Astrocyte (in vitro differentiated cells and primary cell): ENCODE data around the gene CETN1. TPM values are rescaled to one million over a fixed set of nuclear protein-coding genes. Genes with fewer than 3 reads are reported as not detected.

Source experiments
- DNase-seq: peaks from one replicate; pipeline ENCODE4 v3.0.0-alpha.2; 2010; ENCODE audit warnings: low read depth
- FAIRE-seq: peaks from 2 replicates; lab custom pipeline; 2011; peaks lifted over from hg19 to GRCh38; lab: Jason Lieb, UNC
- H2AFZ ChIP-seq: 2 replicates; pipeline ENCODE4 v1.6.0; 2012; ENCODE audit warnings: low read depth, low read length, inconsistent platforms
- H3K27ac ChIP-seq: 2 replicates; pipeline ENCODE4 v1.5.1; 2011; ENCODE audit warnings: low read depth, low read length, inconsistent platforms
- H3K27me3 ChIP-seq: 2 replicates; pipeline ENCODE4 v1.6.0; 2011; ENCODE audit warnings: low read length, inconsistent platforms; ENCODE audit not compliant: insufficient read depth
- H3K36me3 ChIP-seq: 2 replicates; pipeline ENCODE4 v1.5.1; 2011; ENCODE audit warnings: low read length, inconsistent platforms; ENCODE audit not compliant: insufficient read depth
- H3K4me1 ChIP-seq: 2 replicates; pipeline ENCODE4 v1.5.1; 2011; ENCODE audit warnings: low read length, inconsistent platforms; ENCODE audit not compliant: insufficient read depth
- H3K4me2 ChIP-seq: 2 replicates; pipeline ENCODE4 v1.6.0; 2012; ENCODE audit warnings: low read length, inconsistent platforms
- H3K4me3 ChIP-seq: 2 replicates; pipeline ENCODE4 v1.5.1; 2011; ENCODE audit warnings: low read depth, mild to moderate bottlenecking, low read length, inconsistent platforms; ENCODE audit not compliant: insufficient read depth
- H3K79me2 ChIP-seq: 2 replicates; pipeline ENCODE4 v1.6.0; 2012; ENCODE audit warnings: mild to moderate bottlenecking, low read length, inconsistent platforms; ENCODE audit not compliant: insufficient read depth
- H3K9ac ChIP-seq: 2 replicates; pipeline ENCODE4 v1.6.0; 2012; ENCODE audit warnings: mild to moderate bottlenecking, low read length, inconsistent platforms
- H3K9me3 ChIP-seq: 2 replicates; pipeline ENCODE4 v1.5.1; 2012; ENCODE audit warnings: low read depth, mild to moderate bottlenecking, low read length, inconsistent platforms; ENCODE audit not compliant: insufficient read depth
- H4K20me1 ChIP-seq: 2 replicates; pipeline ENCODE4 v1.6.0; 2012; ENCODE audit warnings: low read length, inconsistent platforms; ENCODE audit not compliant: insufficient read depth
- H3K27ac Mint-ChIP-seq: one replicate; pipeline ENCODE4 v1.8.0; 2021; ENCODE audit warnings: mild to moderate bottlenecking, mixed read lengths; ENCODE audit not compliant: unreplicated experiment
- H3K27me3 Mint-ChIP-seq: one replicate; pipeline ENCODE4 v1.8.0; 2021; ENCODE audit warnings: low read depth, mixed read lengths; ENCODE audit not compliant: unreplicated experiment
- H3K36me3 Mint-ChIP-seq: one replicate; pipeline ENCODE4 v1.8.0; 2021; ENCODE audit warnings: low read depth, mixed read lengths; ENCODE audit not compliant: unreplicated experiment
- H3K4me1 Mint-ChIP-seq: one replicate; pipeline ENCODE4 v1.8.0; 2021; ENCODE audit warnings: low read depth, mixed read lengths; ENCODE audit not compliant: unreplicated experiment
- H3K4me3 Mint-ChIP-seq: one replicate; pipeline ENCODE4 v1.8.0; 2021; ENCODE audit warnings: mild to moderate bottlenecking, moderate library complexity, mixed read lengths; ENCODE audit not compliant: unreplicated experiment
- H3K9me3 Mint-ChIP-seq: one replicate; pipeline ENCODE4 v1.8.0; 2021; ENCODE audit warnings: mild to moderate bottlenecking, mixed read lengths; ENCODE audit not compliant: unreplicated experiment
- EZH2 ChIP-seq: IDR thresholded peaks from 2 replicates; pipeline ENCODE4 v1.6.1; 2012; ENCODE audit warnings: mild to moderate bottlenecking, low read length, inconsistent platforms; ENCODE audit not compliant: insufficient read depth
- total RNA-seq: library from RNA; stranded (reverse); gene quantifications from 2 replicates; pipeline ENCODE4 v1.2.1, GENCODE V29; 2021
- TF ChIP-seq, protein P1 (sequence below): IDR thresholded peaks from 2 replicates; pipeline ENCODE4 v1.5.1; 2011; ENCODE audit warnings: low read depth, mild to moderate bottlenecking, inconsistent platforms, low read length, moderate library complexity; ENCODE audit not compliant: insufficient read depth

CETN1 gene
- total RNA-seq, 1 donor from 2014 or later: not detected

DNA sequence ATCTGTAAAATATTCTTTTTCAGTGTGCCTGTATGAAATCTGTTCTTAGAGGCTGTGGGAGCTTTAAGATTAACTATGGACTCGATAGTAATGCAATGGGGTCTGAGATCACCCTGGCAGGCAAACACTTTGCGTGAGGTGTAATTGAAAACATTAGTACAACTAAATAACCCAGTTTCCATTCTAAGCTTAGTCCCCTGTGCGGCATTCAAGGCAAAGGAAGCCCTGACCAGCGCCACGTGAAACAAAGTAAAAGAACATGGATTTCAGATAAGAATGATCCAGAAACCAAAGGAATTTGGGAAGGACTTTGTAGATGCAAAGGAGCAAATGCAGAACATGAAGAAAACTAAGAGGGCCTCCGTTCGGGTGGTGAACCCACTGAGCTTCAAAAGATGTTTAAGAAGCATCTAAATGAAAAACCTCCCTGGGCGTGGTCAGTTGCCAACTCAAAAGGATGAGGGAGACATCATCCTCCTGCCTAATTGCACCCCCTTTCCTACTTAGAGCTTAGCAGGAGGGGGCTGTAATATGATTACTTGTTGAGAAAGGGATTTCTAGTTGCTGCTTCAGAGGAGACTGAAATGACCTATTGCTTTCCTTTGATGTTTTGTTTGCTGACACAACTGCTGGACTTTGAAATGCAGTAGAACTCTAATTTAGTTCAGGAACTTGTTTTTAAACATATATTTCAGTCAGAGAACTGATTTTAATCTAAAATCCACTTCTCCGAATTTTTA lies 7.9 kb upstream of the CETN1 start:
- Mint-ChIP-seq H3K4me1 (peaks cover 3% of the 10 kb centered on the region), H3K36me3 (no peaks in the 10 kb centered on the region), H3K4me3 (no peak overlapping the region), H3K27ac (no peak overlapping the region), H3K9me3 (no peaks in the 10 kb centered on the region), H3K27me3 (peaks cover 13% of the 10 kb centered on the region)
- Histone ChIP-seq H2AFZ (no peak overlapping the region), H3K27ac (no peak overlapping the region), H3K9ac (no peak overlapping the region), H3K4me3 (no peak overlapping the region), H3K9me3 (no peaks in the 10 kb centered on the region), H4K20me1 (no peaks in the 10 kb centered on the region), H3K4me1 (no peaks in the 10 kb centered on the region), H3K36me3 (no peaks in the 10 kb centered on the region), H3K79me2 (no peaks in the 10 kb centered on the region), H3K4me2 (no peak overlapping the region), H3K27me3 (peaks cover 9% of the 10 kb centered on the region)
- TF ChIP-seq EZH2: no peak
- TF ChIP-seq, protein P1, sequence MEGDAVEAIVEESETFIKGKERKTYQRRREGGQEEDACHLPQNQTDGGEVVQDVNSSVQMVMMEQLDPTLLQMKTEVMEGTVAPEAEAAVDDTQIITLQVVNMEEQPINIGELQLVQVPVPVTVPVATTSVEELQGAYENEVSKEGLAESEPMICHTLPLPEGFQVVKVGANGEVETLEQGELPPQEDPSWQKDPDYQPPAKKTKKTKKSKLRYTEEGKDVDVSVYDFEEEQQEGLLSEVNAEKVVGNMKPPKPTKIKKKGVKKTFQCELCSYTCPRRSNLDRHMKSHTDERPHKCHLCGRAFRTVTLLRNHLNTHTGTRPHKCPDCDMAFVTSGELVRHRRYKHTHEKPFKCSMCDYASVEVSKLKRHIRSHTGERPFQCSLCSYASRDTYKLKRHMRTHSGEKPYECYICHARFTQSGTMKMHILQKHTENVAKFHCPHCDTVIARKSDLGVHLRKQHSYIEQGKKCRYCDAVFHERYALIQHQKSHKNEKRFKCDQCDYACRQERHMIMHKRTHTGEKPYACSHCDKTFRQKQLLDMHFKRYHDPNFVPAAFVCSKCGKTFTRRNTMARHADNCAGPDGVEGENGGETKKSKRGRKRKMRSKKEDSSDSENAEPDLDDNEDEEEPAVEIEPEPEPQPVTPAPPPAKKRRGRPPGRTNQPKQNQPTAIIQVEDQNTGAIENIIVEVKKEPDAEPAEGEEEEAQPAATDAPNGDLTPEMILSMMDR: no peak
- DNase-seq: no peak
- FAIRE-seq: no peak

DNA sequence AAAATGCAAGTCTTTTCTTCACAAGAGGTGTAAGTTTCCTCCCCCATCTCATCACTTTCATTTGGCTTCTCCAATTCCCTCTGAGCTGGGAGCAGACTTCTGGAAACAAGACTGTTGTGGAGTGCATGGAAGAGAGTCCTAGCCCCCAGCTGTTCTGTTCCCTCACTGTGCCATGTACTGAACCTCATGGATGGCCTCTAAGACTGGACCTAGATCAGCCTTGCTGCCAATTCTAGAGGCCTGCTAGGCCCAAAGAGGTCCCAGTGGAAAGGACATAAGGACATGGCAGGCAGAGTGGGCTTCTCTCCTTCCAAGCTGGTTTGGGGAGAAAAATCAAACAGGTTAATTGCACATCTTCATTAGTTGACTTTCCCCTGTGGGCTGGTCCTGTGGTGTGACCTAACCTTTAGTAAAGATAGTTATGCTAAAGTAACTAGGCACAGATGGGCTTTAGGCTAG lies 7.3 kb upstream of the CETN1 start:
- H3K27me3 ChIP-seq: peaks cover 9% of the 10 kb centered on the region
- no peaks in the 10 kb centered on the region for H3K9me3 ChIP-seq
- H2AFZ ChIP-seq: no peak overlapping the region
- no peak for TF ChIP-seq EZH2
- TF ChIP-seq, protein P1: no peak
- H3K27ac ChIP-seq: no peak overlapping the region
- H3K36me3 Mint-ChIP-seq: no peaks in the 10 kb centered on the region
- no peak overlapping the region for H3K4me3 ChIP-seq
- DNase-seq (no peak), FAIRE-seq (no peak)
- H3K4me1 ChIP-seq: no peaks in the 10 kb centered on the region
- no peak overlapping the region for H3K4me2 ChIP-seq
- no peaks in the 10 kb centered on the region for H3K9me3 Mint-ChIP-seq
- no peaks in the 10 kb centered on the region for H4K20me1 ChIP-seq
- H3K27me3 Mint-ChIP-seq: peaks cover 13% of the 10 kb centered on the region
- peaks cover 3% of the 10 kb centered on the region for H3K4me1 Mint-ChIP-seq
- no peaks in the 10 kb centered on the region for H3K36me3 ChIP-seq
- H3K9ac ChIP-seq: no peak overlapping the region
- no peak overlapping the region for H3K27ac Mint-ChIP-seq
- H3K4me3 Mint-ChIP-seq: no peak overlapping the region
- no peaks in the 10 kb centered on the region for H3K79me2 ChIP-seq

DNA sequence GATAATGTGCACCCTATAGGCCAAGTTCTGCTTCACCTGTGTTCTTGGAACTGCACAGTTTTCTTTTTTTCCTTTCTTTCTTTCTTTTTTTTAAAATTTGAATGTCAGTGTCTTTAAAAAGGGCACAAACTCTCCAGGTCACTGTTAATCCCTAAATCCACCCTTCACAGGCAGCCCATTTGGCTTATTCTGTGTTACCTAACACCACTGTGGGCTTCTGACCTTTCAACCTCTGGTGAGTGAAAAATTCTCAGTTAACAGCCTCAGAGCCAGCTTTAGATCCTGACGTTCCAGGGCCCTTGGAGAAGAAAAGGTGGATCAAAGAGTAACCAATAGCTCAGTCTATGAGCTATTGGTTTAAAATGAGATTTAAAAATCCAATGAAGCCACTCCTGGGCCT lies 6.8 kb upstream of the CETN1 start:
- Histone ChIP-seq H3K27ac (no peak overlapping the region), H4K20me1 (no peaks in the 10 kb centered on the region), H3K27me3 (peaks cover 9% of the 10 kb centered on the region), H3K4me3 (no peak overlapping the region), H3K9ac (no peak overlapping the region), H3K9me3 (no peaks in the 10 kb centered on the region), H3K79me2 (no peaks in the 10 kb centered on the region), H2AFZ (no peak overlapping the region), H3K4me2 (no peak overlapping the region), H3K36me3 (no peaks in the 10 kb centered on the region), H3K4me1 (no peaks in the 10 kb centered on the region)
- TF ChIP-seq, protein P1: no peak
- no peak for TF ChIP-seq EZH2
- no peak overlapping the region for H3K4me3 Mint-ChIP-seq
- H3K27me3 Mint-ChIP-seq: peaks cover 15% of the 10 kb centered on the region
- FAIRE-seq (no peak), DNase-seq (no peak)
- H3K36me3 Mint-ChIP-seq: no peaks in the 10 kb centered on the region
- H3K9me3 Mint-ChIP-seq: peaks cover 1% of the 10 kb centered on the region
- peaks cover 3% of the 10 kb centered on the region for H3K4me1 Mint-ChIP-seq
- H3K27ac Mint-ChIP-seq: no peak overlapping the region
